GM12872 (cell line): ENCODE data around the gene EPB41L2.

Experiments
- CTCF ChIP-seq: IDR thresholded peaks from 3 replicates; pipeline ENCODE4 v1.5.1; 2011; ENCODE audit warnings: low read depth, mild to moderate bottlenecking, low read length, moderate library complexity; ENCODE audit not compliant: insufficient read depth

The EPB41L2 gene

GRCh38 chr6:130975325-130975724 is 87.7 kb downstream of the EPB41L2 start:
- no peak for TF ChIP-seq CTCF

- no peak for TF ChIP-seq CTCF
These were observed 89.3 kb downstream of the EPB41L2 start for GRCh38 chr6:130973521-130974277.

GRCh38 chr6:130971504-130971903 is 91.5 kb downstream of the EPB41L2 start:
- TF ChIP-seq CTCF: no peak

GRCh38 chr6:130970839-130971410 is 92.1 kb downstream of the EPB41L2 start:
- no peak for TF ChIP-seq CTCF

GRCh38 chr6:130969791-130970491 is 93.1 kb downstream of the EPB41L2 start:
- no peak for TF ChIP-seq CTCF

GRCh38 chr6:130969166-130969565 is 93.9 kb downstream of the EPB41L2 start:
- TF ChIP-seq CTCF: no peak

- no peak for TF ChIP-seq CTCF
These were observed 94.6 kb downstream of the EPB41L2 start for GRCh38 chr6:130968476-130968875.
